Amygdala (tissue), 56 donors: ENCODE measurements around the gene POR.

Experiments used
- DNase-seq, 56 donors: peaks; one replicate each; lab custom pipeline; 2025; lab: John Stamatoyannopoulos, UW

The POR gene

DNA sequence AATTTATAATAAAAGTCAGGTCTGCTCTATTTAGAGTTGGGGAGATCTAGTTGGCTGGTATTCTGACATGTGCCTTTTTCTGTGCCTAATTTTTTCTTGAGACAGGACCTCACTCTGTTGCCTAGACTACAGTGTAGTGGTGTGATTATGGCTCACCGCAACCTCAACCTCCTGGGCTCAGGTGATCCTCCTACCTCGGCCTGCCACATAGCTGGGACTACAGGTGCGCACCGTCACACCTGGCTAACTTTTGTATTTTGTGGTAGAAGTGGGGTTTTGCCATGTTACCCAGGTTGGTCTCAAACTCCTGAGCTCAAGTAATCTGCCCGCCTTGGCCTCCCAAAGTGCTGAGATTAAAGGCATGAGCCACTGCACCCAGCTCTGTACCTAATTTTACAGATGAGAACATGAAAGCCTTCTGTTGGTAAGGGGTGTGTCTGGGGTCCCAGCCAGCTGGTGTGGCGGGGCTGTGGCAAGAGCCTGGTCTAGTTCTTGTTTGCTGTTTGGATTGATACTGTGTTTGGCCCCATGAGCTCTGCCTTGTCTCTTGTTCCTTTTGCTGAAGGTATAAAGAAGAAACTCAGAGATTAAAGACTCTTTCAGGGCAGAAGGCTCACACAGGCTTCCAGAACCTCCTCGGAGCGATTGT, 31.4 kb downstream of the POR start:
- no peak for DNase-seq

DNA sequence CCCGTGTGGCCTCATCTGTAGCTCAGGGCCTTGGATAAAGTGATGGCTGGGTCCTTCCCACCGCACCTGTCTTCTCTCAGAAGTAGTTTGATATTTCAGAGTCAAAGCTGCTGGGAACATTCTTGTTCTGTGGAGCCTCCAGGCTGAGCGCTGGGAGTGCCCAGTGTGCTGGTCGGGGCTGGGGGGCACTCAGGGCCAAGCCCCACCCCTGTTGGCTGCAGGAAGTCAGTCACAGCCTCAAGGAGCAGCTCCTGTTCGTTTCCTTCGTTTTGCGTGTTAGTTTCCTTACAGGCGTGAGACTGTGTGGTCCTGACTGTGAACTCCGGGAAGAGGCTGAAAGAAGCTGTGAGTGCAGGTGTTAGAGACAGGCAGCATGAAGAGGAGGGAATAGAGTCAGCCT, 33.2 kb downstream of the POR start:
- DNase-seq, result no peak

DNA sequence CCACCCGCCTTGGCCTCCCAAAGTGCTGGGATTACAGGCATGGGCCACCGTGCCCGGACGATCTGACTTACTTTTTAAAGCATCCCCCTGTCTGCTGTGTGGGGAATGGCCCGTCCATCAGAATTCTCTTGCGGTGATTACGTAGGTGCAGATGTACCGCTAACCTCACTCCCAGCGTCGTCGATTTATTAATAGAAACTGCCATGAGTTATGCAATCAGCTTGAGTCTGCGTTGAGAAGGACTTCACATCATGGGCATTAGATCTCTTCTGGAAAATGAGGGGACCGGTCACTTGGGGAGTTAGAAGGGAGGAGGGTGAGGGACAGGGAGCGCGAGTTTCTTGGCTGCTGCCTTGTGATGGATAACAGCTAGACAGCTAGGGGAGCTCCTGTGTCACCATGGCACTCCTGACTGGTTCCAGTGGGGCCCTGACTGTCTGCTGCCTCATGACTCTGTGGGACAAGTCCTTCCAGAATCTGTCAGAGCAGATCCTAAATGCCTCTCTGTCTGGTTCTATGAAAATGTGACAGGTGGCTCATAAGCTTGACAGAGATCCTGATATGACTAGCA, 35.2 kb downstream of the POR start:
- DNase-seq, result no peak

DNA sequence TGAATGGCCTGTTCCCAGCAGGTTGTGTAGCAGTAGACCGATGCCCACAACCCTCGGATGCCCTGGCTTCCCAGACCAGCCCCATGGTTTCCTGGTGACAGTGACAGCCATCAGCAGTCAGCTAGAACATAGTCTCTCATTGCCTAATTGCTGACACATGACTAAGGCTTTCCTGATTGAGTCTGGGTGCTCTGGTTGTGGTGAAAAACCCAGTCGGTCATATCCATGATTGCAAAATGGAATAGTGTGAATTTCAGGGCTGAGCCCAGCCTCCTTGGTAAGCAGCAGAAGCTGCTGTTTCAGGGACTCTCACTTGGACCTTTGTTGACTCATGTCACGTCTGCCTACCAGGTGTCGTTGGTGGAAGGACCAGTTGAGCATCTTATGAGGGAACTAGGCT, 36.6 kb downstream of the POR start:
- DNase-seq, result peak in 2 of 56 donors; percentile 12 to 20

DNA sequence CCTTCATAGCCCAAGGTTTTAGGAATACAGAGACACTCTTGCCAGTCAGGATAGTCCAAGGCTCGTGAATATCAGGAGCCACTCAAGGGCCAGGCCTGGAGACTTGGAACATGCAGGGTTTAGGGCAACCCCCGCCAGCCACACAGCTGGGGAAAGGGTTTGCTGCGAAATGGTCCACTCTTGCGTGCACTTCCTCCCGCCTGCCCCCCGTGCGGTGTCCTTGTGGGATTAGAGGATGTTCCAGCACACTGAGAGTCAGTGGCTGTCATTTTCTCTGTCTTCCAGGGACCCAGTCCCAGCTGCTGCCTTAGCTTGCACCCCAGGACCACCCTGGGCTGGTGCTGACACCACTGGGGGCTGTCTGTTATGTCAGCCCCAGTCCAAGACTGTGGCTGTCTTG, 38.5 kb downstream of the POR start:
- no peak for DNase-seq

DNA sequence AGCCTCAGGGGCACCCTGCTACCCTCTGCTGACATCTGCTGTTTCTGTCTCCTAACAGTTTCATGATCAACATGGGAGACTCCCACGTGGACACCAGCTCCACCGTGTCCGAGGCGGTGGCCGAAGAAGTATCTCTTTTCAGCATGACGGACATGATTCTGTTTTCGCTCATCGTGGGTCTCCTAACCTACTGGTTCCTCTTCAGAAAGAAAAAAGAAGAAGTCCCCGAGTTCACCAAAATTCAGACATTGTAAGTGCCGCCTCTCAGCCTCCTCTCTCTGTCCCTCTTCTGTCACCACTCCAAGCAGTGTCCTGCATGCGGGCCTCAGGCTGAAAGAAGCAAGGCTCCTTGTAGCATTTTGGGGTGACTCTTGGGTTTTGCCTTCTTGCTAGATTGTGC, 39.0 kb downstream of the POR start:
- peak in 1 of 56 donors; percentile 15 for DNase-seq

DNA sequence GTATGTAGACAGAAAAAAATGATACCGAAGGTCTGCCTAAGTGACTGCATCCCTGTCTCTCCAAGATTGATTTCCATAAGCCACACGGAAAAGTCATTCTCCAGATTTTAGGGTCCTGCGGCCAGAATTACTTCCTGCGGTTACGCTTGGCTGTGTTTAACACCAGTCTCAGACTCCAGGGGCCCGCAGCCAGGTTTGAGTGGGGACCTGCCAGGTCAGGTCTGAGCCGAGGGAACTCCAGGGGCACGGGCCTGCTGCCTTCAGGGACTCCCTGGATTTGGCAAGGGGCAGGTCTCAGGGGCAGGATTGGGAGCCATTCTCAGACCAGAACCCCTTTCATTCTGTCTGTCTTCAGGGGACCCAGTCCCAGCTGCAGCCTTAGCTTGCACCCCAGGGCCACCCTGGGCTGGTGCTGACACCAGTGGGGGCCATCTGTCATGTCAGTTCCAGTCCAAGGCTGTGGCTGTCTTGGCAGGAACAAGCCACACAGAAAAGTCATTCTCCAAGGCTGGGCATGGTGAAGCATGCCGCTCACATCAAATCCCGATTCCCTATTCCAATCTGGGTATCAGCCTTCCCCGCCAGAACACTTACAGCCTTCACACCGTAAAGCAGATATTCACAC, 40.5 kb downstream of the POR start:
- DNase-seq, result peak in 1 of 56 donors; percentile 16

DNA sequence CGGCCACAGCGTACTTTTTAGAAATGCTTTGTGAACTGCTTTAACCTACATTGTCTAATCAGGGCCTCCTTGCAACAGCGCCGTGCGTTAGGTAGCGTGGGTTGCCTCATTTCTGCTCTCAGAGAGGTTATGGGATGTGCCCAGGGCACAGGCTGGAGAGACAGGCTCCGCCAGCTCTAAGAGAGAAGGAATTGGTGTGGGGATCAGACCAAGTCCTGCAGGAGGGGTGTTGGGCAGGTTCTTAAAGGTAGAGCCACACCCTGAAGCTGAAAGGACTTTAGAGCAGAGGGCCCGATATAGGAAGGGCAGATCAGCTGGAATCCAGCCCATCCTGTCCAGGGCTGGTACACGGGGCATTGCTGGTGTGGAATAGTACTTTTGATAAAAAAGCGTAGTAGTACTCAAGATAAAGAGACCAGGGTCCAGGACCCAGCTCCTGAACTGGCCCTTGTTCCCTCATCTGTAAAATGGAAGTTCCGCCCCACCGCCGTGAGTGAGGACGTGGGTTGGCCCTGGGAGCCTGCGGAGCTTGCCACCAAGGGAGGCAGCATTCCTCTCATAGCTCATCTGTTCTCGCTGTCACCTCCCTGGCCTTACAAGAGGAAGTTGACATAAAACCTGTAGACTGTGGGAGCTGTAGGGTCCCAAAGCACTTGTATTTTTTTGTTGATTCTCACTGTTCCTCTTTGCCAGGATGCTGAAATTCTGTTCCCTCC, 42.2 kb downstream of the POR start:
- DNase-seq, result no peak

DNA sequence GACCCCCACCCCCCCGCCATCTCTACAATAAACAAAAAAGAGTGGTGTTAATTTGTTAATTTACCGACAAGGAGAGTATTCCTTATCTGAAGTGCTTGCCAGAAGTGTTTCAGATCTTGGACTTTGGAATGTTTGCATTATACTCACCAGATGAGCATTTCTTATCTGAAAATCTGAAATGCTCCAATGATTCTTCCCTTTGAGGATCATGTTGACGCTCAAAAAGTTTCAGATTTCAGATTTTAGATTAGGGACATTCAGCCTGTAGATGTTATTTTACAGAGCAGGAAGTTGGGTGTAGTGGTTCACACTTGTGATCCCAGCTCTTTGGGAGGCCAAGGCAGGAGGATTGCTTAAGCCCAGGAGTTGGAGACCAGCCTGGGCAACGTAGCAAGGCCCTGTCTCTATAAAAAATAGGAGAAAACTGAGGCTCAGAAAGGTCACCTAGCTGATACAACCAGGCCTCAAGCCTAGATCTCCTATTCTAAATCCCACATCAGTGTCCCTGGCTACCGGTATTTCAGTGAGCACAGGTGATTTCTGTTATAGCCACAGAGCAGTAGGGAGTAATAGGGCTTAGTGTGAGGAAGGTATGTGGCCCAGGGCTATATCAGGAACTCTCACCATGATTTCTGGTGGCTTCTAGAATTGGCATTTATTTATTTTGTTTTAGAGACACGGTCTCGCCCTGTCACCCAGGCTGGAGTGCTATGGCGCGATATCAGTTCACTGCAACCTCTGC, 44.0 kb downstream of the POR start:
- DNase-seq, result no peak

DNA sequence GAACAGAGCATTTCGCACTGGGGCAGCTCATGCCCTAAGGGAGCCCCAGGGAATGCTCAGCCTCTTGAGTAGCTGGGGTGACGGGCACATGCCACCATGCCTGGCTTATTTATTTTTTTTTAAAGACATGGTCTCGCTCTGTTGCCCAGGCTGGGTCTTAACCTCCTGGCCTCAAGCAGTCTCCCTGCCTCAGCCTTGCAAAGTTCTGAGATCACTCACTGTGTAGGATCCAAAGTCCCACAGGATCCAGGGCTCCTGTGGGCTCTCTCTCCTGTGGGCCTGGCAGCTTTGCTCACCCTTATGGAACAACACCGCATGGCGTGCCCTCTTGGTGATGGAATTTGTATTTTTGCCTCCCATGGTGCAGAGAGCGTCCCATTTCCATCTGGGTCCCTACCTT, 45.4 kb downstream of the POR start:
- DNase-seq, result no peak

DNA sequence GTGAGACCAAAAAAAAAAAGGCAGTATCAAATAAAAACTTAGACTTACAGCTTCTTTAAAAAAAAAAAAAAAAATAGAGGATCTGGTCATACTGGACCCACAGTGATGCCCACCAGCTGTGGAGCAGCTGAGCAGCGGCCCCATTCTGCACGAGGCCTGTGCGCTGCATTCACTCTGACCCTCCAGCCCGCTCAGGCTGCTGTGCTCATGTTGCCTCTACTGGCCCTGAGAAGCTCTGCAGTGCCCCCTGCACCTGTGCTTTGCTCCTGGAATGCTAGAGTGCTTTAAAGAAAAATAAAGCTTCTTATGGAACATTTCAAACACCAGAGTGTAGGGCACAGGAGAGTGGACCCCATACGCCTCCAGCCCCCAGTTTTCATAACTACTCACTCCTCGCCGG, 46.3 kb downstream of the POR start:
- DNase-seq, result no peak

DNA sequence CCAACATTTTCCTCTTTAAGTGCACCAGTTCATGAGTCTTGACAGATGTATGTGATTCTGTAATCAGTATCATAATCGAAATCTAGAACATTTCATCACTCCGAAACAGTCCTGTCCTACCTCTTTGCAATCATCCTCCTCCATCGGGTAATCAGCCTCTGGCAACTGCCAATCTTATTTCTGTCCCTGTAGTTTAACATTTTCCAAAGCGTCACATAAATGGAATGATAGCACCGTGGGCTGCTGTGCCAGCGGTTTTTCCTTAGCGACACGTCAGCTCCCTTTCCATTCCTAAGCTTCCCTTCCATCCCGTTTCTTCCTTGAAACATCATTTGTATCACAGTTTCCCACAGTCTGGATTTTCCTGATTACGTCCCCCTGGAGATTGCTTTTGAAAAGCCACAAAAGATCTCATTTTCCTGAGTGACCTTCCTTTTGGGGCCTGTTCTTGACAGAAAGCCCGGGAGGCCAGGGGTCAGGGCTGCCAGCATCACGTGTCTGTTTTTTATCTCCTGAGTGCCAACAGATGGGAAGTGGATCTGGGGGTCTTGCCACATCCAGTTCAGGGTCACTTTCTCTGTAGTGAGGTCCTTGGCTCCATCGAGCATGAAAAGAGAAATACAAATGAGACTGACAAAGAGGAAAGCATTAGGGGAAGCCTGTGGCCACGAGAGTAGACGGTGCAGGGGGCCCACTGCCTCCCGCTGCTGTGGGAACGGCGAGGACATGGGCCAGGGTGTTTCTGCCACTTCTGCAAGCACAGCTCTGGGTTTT, 47.8 kb downstream of the POR start:
- DNase-seq, result no peak

DNA sequence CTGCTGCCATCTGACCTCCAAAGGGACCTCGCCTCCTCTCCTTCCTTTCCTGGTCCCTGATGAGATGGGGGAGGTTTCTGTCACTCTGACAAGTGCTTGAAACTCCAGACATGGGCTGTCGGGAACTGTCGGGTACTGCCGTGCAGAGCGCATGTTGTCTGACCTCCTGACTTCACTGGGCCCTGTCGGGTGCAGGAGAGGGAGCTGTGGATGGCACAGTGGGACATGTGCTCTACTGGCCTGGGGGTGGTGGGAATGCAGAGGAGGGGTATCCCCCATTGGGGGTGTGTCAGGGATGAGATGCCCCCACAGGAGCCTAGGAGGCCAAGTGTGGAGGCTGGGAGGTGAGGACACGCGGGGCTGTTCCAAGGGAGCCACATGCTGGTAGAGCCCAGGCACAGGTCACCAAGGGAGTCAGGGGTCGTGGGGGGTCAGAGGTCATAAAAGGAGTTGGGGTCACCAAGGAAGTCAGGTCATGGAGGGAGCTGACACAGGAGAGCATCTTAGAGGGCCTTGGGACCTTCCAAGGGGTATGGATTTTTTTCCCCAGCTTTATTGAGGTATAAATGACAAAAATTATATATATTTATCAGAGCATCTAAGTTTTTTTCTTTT, 48.5 kb downstream of the POR start:
- DNase-seq, result no peak

DNA sequence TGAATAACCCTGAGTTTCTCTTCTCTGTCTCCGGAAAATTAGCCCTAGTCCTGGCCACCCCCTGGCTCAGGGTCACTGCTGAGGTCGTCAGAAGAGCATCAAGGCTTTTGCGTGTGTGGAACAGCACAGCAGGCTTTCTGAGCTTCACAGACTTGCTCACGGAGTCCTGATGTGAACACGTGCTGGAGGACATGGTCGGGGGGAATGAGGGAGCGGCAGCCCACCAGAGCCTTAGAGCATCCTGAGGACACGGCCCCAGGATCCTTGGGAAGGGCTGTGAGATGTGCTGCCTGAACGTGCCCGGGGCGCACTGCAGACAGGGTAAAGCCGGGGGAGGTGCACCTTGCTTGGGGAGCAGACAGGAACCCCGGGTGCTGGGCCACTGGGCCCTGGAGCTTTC, 50.7 kb downstream of the POR start:
- no peak for DNase-seq

DNA sequence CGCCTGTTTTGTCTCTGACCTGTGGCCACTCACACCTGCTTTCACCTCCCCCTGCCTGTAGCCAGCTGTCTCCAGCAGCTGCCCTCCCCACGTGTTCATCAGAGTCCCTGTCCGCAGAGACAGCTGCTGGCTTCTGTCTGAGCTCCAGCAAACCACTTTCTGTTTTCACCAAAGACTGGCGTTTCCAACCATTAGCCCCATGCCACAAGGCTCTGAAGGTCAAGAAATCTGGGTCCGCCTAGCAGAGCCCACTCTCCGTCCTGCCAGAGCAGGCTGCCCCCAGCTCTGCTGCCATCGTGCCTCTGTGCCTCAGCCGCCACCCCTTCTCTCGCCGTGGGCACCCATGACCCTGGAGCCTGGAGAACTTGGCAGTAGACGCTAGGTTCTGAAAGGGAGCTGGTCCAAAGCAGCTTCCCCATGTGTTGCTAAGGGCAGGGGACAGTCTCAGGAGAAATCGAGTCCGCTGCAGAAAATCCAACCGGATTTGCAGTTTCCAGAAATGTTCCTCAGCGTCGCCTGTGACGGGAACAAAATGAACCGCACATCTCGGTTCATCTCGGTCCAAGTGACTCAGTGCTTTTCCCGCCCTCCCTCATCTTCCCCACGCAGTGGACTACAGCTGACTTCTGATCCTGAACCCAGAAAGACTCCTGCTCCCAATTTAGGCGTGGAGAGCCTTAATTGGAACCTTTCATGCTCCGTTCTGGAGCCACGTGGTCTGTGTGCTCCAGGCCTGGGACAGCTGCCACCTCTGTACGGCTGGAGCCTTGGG, 51.4 kb downstream of the POR start:
- DNase-seq, result peak in 18 of 56 donors; percentile 22 to 69 (median 43)

DNA sequence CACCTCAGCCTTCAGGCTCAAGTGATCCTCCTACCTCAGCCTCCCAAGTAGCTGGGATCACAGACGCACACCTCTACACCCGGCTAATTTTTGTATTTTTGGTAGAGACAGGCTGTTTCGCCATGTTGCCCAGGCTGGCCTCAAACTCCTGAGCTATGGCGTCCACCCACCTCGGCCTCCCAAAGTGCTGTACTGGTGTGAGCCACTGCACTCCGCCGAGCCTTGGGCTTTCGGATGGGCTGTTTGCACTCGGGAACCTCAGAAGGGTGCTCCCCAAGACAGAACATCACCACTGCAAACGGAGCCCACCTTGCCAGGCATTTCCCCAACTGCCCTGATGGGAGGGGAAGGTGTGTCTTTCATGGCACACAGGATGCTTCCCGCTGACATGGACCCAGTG, 52.1 kb downstream of the POR start:
- DNase-seq, result no peak

DNA sequence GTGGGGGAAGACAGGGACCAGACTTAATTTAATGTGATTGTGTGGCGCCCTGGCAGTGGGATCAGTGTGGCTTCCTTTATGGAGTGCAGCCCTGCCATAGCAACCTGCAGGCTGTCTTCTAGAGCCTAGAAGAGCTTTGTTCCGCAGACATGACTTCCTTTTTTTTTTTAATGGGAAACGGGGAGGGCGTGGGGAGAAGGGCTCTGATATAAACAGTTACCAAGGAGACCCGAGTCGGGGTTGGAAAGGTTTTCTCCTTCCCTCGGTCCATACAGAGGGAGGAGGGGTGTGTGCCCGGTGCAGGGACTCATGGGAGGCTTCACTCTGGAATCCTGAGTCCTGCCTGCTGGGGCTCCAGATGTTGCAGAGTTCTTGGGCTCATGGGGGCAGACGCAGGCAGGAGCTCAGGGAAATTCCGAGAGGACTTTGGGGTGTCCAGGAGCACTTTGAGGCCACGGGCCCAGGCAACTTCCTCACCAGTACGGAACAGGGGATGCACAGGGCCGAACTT, 52.6 kb downstream of the POR start:
- DNase-seq, result no peak

DNA sequence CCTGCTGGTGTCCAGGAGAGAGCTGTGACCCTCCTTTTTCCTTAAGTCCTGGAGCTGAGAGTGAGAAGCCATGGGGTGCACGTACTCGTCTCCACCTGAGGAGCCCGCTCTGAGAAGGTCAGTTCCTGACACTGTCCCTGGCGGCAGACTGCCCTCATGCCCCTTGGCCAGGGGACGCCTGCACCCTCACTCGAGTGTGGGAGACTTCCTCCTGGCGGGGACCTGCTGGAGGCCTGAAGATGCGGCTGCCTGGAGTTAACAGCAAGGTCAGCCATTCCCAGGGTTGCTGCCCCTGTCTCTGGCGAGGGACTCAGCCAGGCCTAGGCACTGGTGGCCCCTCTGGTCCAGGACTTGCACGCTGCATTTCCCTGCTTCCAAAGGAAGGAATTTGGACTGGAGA, 53.1 kb downstream of the POR start:
- DNase-seq, result no peak

DNA sequence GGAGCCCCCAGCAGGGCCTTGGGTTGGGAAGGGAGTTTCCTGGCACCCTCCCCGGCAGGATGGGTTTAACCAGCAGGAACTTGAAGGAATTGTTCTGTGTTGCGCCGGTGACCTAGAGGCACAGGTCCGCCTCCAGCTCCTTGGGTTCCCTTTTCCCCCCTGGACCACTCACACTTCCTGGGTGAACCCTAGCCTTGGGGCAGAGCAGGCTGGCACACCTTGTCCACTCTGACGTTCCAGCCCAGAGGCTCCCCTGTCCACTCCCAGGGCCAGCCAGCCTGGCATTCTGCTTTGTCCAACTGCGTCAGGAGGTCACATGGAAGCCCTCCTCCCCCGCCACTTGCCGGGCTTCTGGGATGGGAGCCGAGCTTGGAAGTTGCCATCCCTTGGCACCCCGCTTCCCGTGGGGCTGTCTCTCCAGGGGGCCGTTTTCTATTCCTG, 53.6 kb downstream of the POR start:
- DNase-seq, result peak in 46 of 56 donors; percentile 17 to 88 (median 60)
